Activated naive CD4-positive, alpha-beta T cell treated with anti-CD3 and anti-CD28 coated beads, Interleukin-2, amount 10 ng/mL, durations not matched to agents 7 days and 5 days (primary cell): ENCODE results near the gene WDR62.
"Not testable (repeated sequence)": the region's sequence is repeated elsewhere in the genome, so short reads cannot be mapped to it uniquely, and the experiment has no call there.

Experiments used
- CTCF ChIA-PET: fragments of 350-600 bp; sonication (Branson Sonifier 250); formaldehyde crosslinking; loops from one replicate; lab custom pipeline; 2021; ENCODE audit warnings: antibody characterized with exemption; lab: Charles Lee
- DNase-seq: peaks from one replicate; pipeline ENCODE4 v3.0.0-alpha.2; 2020
- H3K27ac Mint-ChIP-seq: one replicate; pipeline ENCODE4 v1.8.0; 2021; ENCODE audit warnings: mild to moderate bottlenecking, moderate library complexity, mixed read lengths
- H3K27me3 Mint-ChIP-seq: one replicate; pipeline ENCODE4 v1.8.0; 2021; ENCODE audit warnings: mild to moderate bottlenecking, mixed read lengths
- H3K36me3 Mint-ChIP-seq: one replicate; pipeline ENCODE4 v1.8.0; 2021; ENCODE audit warnings: mixed read lengths
- H3K4me1 Mint-ChIP-seq: one replicate; pipeline ENCODE4 v1.8.0; 2021; ENCODE audit warnings: mixed read lengths
- H3K4me3 Mint-ChIP-seq: one replicate; pipeline ENCODE4 v1.8.0; 2021; ENCODE audit warnings: mild to moderate bottlenecking, moderate library complexity, mixed read lengths
- H3K9me3 Mint-ChIP-seq: one replicate; pipeline ENCODE4 v1.8.0; 2021; ENCODE audit warnings: mixed read lengths

Gene WDR62

DNA sequence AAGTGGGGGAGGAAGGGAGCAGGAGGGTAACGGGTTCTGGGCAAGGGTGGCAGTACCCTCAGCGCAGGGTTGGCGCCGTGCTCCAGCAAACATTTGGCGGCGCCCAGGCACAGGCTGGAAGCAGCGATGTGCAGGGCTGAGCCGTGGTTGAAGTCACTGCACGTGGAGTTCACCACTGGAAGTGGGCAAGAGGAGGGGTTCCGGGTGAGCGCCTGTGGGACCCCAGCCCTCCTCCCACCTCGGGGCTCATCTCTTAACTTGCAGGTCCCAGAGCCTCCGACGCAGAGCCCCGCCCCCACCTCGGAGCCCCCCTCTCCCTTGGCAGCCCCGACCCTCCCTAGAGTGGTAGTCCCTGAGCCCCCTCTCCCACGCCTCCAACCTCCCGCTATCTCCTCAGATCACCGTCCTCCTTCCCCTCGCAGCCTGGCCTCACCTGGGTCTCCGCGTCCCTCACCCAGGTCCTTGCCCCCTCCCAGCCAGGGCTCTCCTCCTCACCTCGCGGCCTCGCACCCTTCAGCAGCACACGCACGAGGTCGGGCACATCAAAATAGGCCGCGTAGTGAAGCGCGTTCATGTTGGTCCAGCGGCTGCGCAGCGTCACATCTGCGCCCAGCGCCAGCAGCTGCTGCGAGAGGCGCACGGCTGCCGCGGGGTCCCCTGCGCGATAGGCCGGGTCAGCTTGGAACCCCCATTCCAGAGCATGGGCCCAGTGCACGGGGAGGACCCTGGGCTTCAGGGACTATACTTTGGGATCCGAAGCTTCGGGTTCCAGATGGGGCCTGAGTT, 28.4 kb upstream of the WDR62 start:
- no peak overlapping the region for H3K27ac Mint-ChIP-seq
- H3K36me3 Mint-ChIP-seq = peaks cover 12% of the 10 kb centered on the region
- H3K4me1 Mint-ChIP-seq = no peaks in the 10 kb centered on the region
- H3K4me3 Mint-ChIP-seq = no peak overlapping the region
- H3K27me3 Mint-ChIP-seq = no peaks in the 10 kb centered on the region
- no peaks in the 10 kb centered on the region for H3K9me3 Mint-ChIP-seq
- CTCF ChIA-PET = no interaction called here
- DNase-seq = no peak

GRCh38 chr19:36027696-36028095, 27.0 kb upstream of the WDR62 start:
- CTCF ChIA-PET = no interaction called here
- Mint-ChIP-seq H3K36me3 (peaks cover 11% of the 10 kb centered on the region), H3K9me3 (no peaks in the 10 kb centered on the region), H3K27ac (no peak overlapping the region), H3K4me3 (no peak overlapping the region), H3K27me3 (no peaks in the 10 kb centered on the region), H3K4me1 (peaks cover under 1% of the 10 kb centered on the region)
- no peak for DNase-seq

DNA sequence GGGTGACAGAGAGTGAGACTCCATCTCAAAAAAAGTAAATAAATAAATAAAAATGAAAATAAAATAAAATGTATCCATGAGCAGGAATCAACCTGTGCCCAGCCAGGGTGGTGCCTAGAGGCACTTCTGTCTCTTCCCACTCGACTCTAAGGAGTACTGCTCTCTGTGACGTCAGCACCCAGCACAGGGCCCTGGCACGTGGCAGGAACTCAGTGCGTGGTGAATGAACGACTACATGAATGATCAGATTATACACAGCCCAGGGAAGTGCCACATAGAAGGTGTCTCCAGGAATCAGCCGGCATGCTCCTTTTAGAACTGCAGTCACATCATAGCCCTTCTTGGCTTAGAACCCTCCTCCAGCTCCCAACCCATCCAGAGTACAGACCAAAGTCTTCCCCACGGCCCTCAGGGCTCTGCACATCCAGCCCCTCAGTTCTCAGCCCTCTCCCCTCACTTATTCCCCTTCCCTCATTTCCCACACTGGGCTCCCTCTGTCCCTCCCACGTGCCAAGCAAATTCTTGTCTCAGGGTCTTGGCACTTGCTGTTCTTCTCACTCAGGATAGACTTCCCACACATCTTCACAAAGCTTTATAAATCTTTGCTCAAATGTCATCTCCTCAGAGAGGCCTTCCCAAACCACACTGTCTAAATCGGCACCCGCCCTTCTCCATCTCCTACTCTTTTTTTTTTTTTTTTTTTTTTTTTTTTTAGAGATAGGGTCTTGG, 26.2 kb upstream of the WDR62 start:
- Mint-ChIP-seq H3K36me3 (peaks cover 8% of the 10 kb centered on the region), H3K4me3 (no peak overlapping the region), H3K9me3 (no peaks in the 10 kb centered on the region), H3K4me1 (peaks cover 6% of the 10 kb centered on the region), H3K27ac (no peak overlapping the region), H3K27me3 (no peaks in the 10 kb centered on the region)
- CTCF ChIA-PET = no interaction called here
- peak; percentile 15 for DNase-seq

GRCh38 chr19:36030264-36031148, 24.2 kb upstream of the WDR62 start:
- Mint-ChIP-seq H3K36me3 (peaks cover 18% of the 10 kb centered on the region), H3K27me3 (no peaks in the 10 kb centered on the region), H3K27ac (no peak overlapping the region), H3K9me3 (no peaks in the 10 kb centered on the region), H3K4me3 (no peak overlapping the region), H3K4me1 (peaks cover 22% of the 10 kb centered on the region)
- CTCF ChIA-PET = interaction anchor here (1.6 kb wide), 1 partner anchor 18 kb away, joined by 3 read pairs; no protein-coding TSS in a partner anchor
- no peak for DNase-seq

GRCh38 chr19:36031308-36031707, 23.4 kb upstream of the WDR62 start:
- CTCF ChIA-PET = no interaction called here
- no peak overlapping the region for H3K27ac Mint-ChIP-seq
- no peaks in the 10 kb centered on the region for H3K9me3 Mint-ChIP-seq
- peaks cover 27% of the 10 kb centered on the region for H3K4me1 Mint-ChIP-seq
- no peaks in the 10 kb centered on the region for H3K27me3 Mint-ChIP-seq
- no peak overlapping the region for H3K4me3 Mint-ChIP-seq
- peaks cover 17% of the 10 kb centered on the region for H3K36me3 Mint-ChIP-seq
- DNase-seq = no peak

DNA sequence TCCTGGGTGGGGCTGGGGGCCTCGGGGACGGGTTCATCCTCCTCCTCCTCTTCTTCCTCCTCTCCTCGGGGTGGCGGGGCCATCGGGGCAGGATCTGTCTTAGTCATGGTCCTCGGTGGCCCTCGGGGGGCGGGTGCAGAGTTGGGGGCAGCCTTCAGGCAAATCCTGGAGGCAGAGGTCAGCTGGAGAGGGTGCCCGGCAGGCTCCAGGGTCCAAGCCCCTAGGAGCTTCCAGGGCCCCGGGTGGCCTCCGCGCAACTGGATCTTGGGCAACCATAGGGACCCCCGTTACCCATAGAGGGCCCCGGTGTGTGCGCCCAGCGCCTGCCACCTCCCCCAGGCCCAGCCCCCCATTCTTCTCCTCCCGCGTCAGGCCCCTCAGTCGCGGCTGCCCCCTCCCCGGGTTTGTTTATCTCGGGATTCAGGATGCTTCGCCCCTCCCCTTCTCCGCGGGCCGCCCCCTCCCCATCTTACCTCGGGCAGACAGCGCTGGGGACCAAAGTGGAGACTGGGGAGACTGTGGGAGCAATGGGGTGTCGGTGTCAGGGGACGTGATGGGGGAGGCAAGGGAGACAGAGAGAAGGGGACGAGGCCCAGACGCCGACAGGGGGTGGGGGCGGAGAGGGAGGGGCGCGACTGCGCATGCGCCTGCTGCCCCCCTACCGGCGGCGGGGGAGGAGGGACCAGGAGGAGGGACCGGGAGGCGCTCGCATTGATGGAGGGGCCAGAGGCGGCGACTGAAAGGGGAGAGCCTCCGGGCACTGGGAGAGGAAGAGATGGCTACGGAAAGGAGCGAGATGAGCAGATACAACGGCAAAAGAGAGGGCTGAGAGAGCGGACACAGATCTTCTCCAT, 22.2 kb upstream of the WDR62 start, which contains the start of gene CLIP3:
Gene CLIP3 (minus strand): TSS at position 623 of the 854 bp plus-strand sequence. CDS start 516 bp downstream, at position 107.
- Mint-ChIP-seq H3K4me3 (no peak within 1 kb of the TSS), H3K27ac (peak within 1 kb of the TSS; percentile 24), H3K27me3 (no peaks in the 10 kb centered on the region), H3K9me3 (no peaks in the 10 kb centered on the region), H3K36me3 (peaks cover 21% of the 10 kb centered on the region), H3K4me1 (peaks cover 37% of the 10 kb centered on the region)
- DNase-seq = peak; percentile 40
- CTCF ChIA-PET = no interaction called here

DNA sequence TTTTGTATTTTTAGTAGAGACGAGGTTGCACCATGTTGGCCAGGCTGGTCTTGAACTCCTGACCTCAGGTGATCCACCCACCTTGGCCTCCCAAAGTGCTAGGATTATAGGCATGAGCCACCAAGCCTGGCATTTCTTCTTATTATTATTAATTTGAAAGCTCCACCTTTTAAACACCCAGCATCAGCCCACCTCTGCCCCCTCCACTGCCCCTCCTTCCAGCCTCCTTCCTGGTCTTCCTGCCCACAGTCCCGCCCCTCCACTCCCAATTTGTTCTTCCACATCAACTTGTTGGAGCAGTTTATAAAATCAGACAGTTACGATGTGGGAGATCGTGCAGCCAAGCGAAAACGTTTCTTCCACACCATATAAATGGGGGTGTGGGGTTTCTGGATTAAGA, 14.2 kb upstream of the WDR62 start:
- no peaks in the 10 kb centered on the region for H3K9me3 Mint-ChIP-seq
- no peak overlapping the region for H3K4me3 Mint-ChIP-seq
- no peak for DNase-seq
- no peaks in the 10 kb centered on the region for H3K27me3 Mint-ChIP-seq
- H3K36me3 Mint-ChIP-seq = peaks cover 12% of the 10 kb centered on the region
- H3K4me1 Mint-ChIP-seq = peaks cover 15% of the 10 kb centered on the region
- H3K27ac Mint-ChIP-seq = no peak overlapping the region
- CTCF ChIA-PET = no interaction called here

- CTCF ChIA-PET, H3K9me3 Mint-ChIP-seq: not testable (repeated sequence)
- peaks cover 15% of the 10 kb centered on the region for H3K36me3 Mint-ChIP-seq
Observed at GRCh38 chr19:36041092-36041491, 13.6 kb upstream of the WDR62 start.

DNA sequence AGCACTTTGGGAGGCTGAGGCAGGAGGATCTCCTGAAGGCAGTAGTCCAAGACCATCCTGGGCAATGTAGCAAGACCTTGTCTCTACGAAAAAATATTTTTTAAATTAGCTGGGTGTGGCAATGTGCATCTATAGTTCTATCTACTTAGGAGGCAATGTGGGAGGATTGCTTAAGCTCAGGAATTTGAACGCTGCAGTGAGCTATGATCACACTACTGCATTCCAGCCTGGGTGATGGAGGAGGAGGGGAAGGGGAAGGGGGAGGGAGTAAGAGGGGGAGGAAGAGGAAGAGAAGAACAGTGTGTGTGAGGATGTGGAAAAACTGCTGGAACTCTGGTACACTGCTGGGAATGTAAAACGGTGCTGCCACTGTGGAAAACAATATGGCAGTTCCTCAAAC, 12.9 kb upstream of the WDR62 start:
- CTCF ChIA-PET = no interaction called here
- H3K9me3 Mint-ChIP-seq = no peaks in the 10 kb centered on the region
- DNase-seq = no peak
- H3K4me3 Mint-ChIP-seq = no peak overlapping the region
- H3K27me3 Mint-ChIP-seq = no peaks in the 10 kb centered on the region
- peaks cover 16% of the 10 kb centered on the region for H3K36me3 Mint-ChIP-seq
- H3K27ac Mint-ChIP-seq = no peak overlapping the region
- peaks cover 7% of the 10 kb centered on the region for H3K4me1 Mint-ChIP-seq

More at GRCh38 chr19:36041092-36041491, 13.6 kb upstream of the WDR62 start:
- not testable (repeated sequence) for H3K27ac Mint-ChIP-seq, DNase-seq, H3K4me3 Mint-ChIP-seq, H3K4me1 Mint-ChIP-seq, H3K27me3 Mint-ChIP-seq

DNA sequence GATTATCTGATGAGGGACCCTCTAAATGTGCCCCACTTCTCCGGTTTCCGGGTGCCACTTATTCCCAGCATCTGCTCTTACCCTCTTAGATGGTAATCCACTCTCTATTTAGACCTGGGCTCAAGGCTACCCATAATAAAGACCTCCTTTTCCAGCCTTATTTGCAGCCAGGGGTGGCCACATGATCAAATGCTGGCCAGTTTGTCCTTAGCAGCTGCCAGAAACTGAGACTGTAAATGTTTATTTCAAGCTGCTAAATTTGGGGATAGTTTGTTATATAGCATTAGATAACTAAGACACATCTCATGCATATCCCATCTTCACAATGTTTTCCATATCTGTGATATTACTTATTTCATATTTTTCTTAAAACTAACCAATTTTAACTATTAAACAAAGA, 10.7 kb upstream of the WDR62 start:
- Mint-ChIP-seq H3K9me3 (no peaks in the 10 kb centered on the region), H3K27ac (no peak overlapping the region), H3K4me3 (no peak overlapping the region), H3K36me3 (peaks cover 10% of the 10 kb centered on the region), H3K4me1 (no peaks in the 10 kb centered on the region), H3K27me3 (no peaks in the 10 kb centered on the region)
- DNase-seq = no peak
- CTCF ChIA-PET = no interaction called here

- no peaks in the 10 kb centered on the region for H3K9me3 Mint-ChIP-seq
- CTCF ChIA-PET = no interaction called here
- DNase-seq = no peak
- H3K27ac Mint-ChIP-seq = no peak overlapping the region
- H3K4me1 Mint-ChIP-seq = peaks cover 12% of the 10 kb centered on the region
- H3K36me3 Mint-ChIP-seq = peaks cover 10% of the 10 kb centered on the region
- H3K27me3 Mint-ChIP-seq = no peaks in the 10 kb centered on the region
- no peak overlapping the region for H3K4me3 Mint-ChIP-seq
Observed at GRCh38 chr19:36046443-36047050, 8.2 kb upstream of the WDR62 start.

- H3K4me1 Mint-ChIP-seq = peaks cover 17% of the 10 kb centered on the region
- H3K27ac Mint-ChIP-seq = no peak overlapping the region
- no peak for DNase-seq
- CTCF ChIA-PET = no interaction called here
- peaks cover 10% of the 10 kb centered on the region for H3K36me3 Mint-ChIP-seq
- no peaks in the 10 kb centered on the region for H3K27me3 Mint-ChIP-seq
- H3K9me3 Mint-ChIP-seq = no peaks in the 10 kb centered on the region
- H3K4me3 Mint-ChIP-seq = no peak overlapping the region
Observed at GRCh38 chr19:36047835-36048234, 6.9 kb upstream of the WDR62 start.

GRCh38 chr19:36049080-36049698, 5.5 kb upstream of the WDR62 start:
- CTCF ChIA-PET = no interaction called here
- Mint-ChIP-seq H3K4me3 (no peak overlapping the region), H3K9me3 (no peaks in the 10 kb centered on the region), H3K4me1 (peaks cover 23% of the 10 kb centered on the region), H3K27me3 (no peaks in the 10 kb centered on the region), H3K36me3 (peaks cover 10% of the 10 kb centered on the region), H3K27ac (no peak overlapping the region)
- DNase-seq = no peak
